SU-DHL-6 (cell line): ENCODE results near the gene SH3RF3.

Experiments
- H2AFZ ChIP-seq: fragments of 200-600 bp; sonication (generic); 2 replicates; pipeline ENCODE4 v1.6.1; 2014; ENCODE audit warnings: low read depth, mild to moderate bottlenecking, moderate library complexity, mixed read lengths, antibody characterized with exemption, low read length; ENCODE audit not compliant: severe bottlenecking
- H3F3A ChIP-seq: fragments of 200-600 bp; shearing (Covaris generic); 2 replicates; pipeline ENCODE4 v1.6.0; 2016; ENCODE audit warnings: antibody characterized with exemption, mild to moderate bottlenecking; ENCODE audit not compliant: insufficient read depth
- H3K27ac ChIP-seq: fragments of 200-600 bp; sonication (generic); 2 replicates; pipeline ENCODE4 v1.5.1; 2016; ENCODE audit warnings: low read depth, mild to moderate bottlenecking, low read length, moderate library complexity, mixed read lengths
- H3K27me3 ChIP-seq: fragments of 200-600 bp; sonication (generic), shearing (Covaris generic); 2 replicates; pipeline ENCODE4 v1.6.0; 2014; ENCODE audit warnings: mild to moderate bottlenecking, low read length
- H3K36me3 ChIP-seq: fragments of 200-600 bp; sonication (generic); 2 replicates; pipeline ENCODE4 v1.6.1; 2014; ENCODE audit warnings: mild to moderate bottlenecking, low read length, mixed read lengths
- H3K4me2 ChIP-seq: fragments of 300-600, 200-600 bp; shearing (Covaris generic), sonication (generic); 2 replicates; pipeline ENCODE4 v1.6.0; 2014; ENCODE audit warnings: low read length, low read depth, mild to moderate bottlenecking; ENCODE audit not compliant: poor library complexity, severe bottlenecking
- H3K4me3 ChIP-seq: fragments of 200-600 bp; sonication (generic); 2 replicates; pipeline ENCODE4 v1.5.1; 2014; ENCODE audit warnings: antibody characterized with exemption, low read length, mild to moderate bottlenecking, mixed read lengths; ENCODE audit not compliant: insufficient read depth, poor library complexity, severe bottlenecking
- H3K79me2 ChIP-seq: fragments of 200-600 bp; sonication (generic); 2 replicates; pipeline ENCODE4 v1.6.1; 2014; ENCODE audit warnings: mild to moderate bottlenecking, low read length, moderate library complexity; ENCODE audit not compliant: insufficient read depth
- H3K9ac ChIP-seq: fragments of 200-600 bp; sonication (generic); 2 replicates; pipeline ENCODE4 v1.7.0; 2014; ENCODE audit warnings: mild to moderate bottlenecking, low read length
- H3K9me2 ChIP-seq: fragments of 200-600 bp; sonication (generic); replicated peaks from 2 replicates; pipeline ENCODE4 v1.6.1; 2014; ENCODE audit warnings: low read length; ENCODE audit not compliant: insufficient read depth
- H3K9me3 ChIP-seq: fragments of 200-600 bp; sonication (generic); 2 replicates; pipeline ENCODE4 v1.6.1; 2014; ENCODE audit warnings: low read length, mixed read lengths; ENCODE audit not compliant: insufficient read depth
- H4K20me1 ChIP-seq: fragments of 200-600 bp; sonication (generic); 2 replicates; pipeline ENCODE4 v1.6.1; 2014; ENCODE audit warnings: low read depth, mild to moderate bottlenecking, antibody characterized with exemption, low read length, moderate library complexity, mixed read lengths
- CTCF ChIP-seq: fragments of 200-600 bp; sonication (generic); IDR thresholded peaks from one replicate; pipeline ENCODE4 v1.5.1; 2017; ENCODE audit warnings: antibody characterized with exemption, mild to moderate bottlenecking, low read length, moderate library complexity; ENCODE audit not compliant: insufficient read depth, poor library complexity, severe bottlenecking
- EZH2phosphoT487 ChIP-seq: fragments of 200-600 bp; sonication (generic), shearing (Covaris generic); conservative IDR thresholded peaks from 2 replicates; pipeline ENCODE4 v1.6.1; 2018; ENCODE audit warnings: mild to moderate bottlenecking, antibody characterized with exemption, low read length, moderate library complexity, mixed read lengths

The SH3RF3 gene

GRCh38 chr2:109392140-109392539 is 263.1 kb downstream of the SH3RF3 start:
- no peak overlapping the region for H3K4me2 ChIP-seq
- TF ChIP-seq EZH2phosphoT487 (no peak), CTCF (no peak)

GRCh38 chr2:109392816-109393661 is 264.0 kb downstream of the SH3RF3 start:
- Histone ChIP-seq H3K27ac (no peak overlapping the region), H3F3A (no peaks in the 10 kb centered on the region), H3K9ac (no peak overlapping the region), H3K79me2 (no peaks in the 10 kb centered on the region), H3K27me3 (no peaks in the 10 kb centered on the region), H3K4me2 (no peak overlapping the region), H3K4me3 (no peak overlapping the region), H2AFZ (no peak overlapping the region), H3K9me2 (no peaks in the 10 kb centered on the region), H3K9me3 (no peaks in the 10 kb centered on the region), H4K20me1 (no peaks in the 10 kb centered on the region), H3K36me3 (no peaks in the 10 kb centered on the region)
- TF ChIP-seq EZH2phosphoT487 (no peak), CTCF (no peak)

More at GRCh38 chr2:109392140-109392539, 263.1 kb downstream of the SH3RF3 start:
- H3K27me3 ChIP-seq, result no peaks in the 10 kb centered on the region
- H3K9me3 ChIP-seq, result no peaks in the 10 kb centered on the region
- no peak overlapping the region for H3K4me3 ChIP-seq
- no peak overlapping the region for H3K9ac ChIP-seq
- H4K20me1 ChIP-seq, result no peaks in the 10 kb centered on the region
- no peaks in the 10 kb centered on the region for H3K9me2 ChIP-seq
- H3F3A ChIP-seq, result no peaks in the 10 kb centered on the region
- H2AFZ ChIP-seq, result no peak overlapping the region
- no peak overlapping the region for H3K27ac ChIP-seq
- no peaks in the 10 kb centered on the region for H3K79me2 ChIP-seq
- no peaks in the 10 kb centered on the region for H3K36me3 ChIP-seq

- H3K36me3 ChIP-seq, result no peaks in the 10 kb centered on the region
- H3K4me3 ChIP-seq, result no peak overlapping the region
- H3K9me3 ChIP-seq, result no peaks in the 10 kb centered on the region
- H3K9ac ChIP-seq, result no peak overlapping the region
- TF ChIP-seq CTCF, result no peak
- no peak for TF ChIP-seq EZH2phosphoT487
- no peaks in the 10 kb centered on the region for H4K20me1 ChIP-seq
- H3K79me2 ChIP-seq, result no peaks in the 10 kb centered on the region
- no peaks in the 10 kb centered on the region for H3K27me3 ChIP-seq
- H3K4me2 ChIP-seq, result no peak overlapping the region
- no peaks in the 10 kb centered on the region for H3F3A ChIP-seq
- H3K27ac ChIP-seq, result no peak overlapping the region
- H2AFZ ChIP-seq, result no peak overlapping the region
- H3K9me2 ChIP-seq, result no peaks in the 10 kb centered on the region
Observed at GRCh38 chr2:109393662-109393972, 264.6 kb downstream of the SH3RF3 start.
